ENCODE data around the gene PDE4D. TPM values are rescaled to one million over a fixed set of nuclear protein-coding genes. Genes with fewer than 3 reads are reported as not detected.

PDE4D gene
- total RNA-seq, 1 donor, result 19.9 TPM

- Histone ChIP-seq H4K20me1 (ENCODE audit: insufficient read depth, low read length) (no peaks in the 10 kb centered on the region), H3K4me1 (ENCODE audit: insufficient read depth, low read length) (no peaks in the 10 kb centered on the region), H3K27ac (ENCODE audit: low read depth, low read length) (no peak overlapping the region), H3K79me2 (ENCODE audit: insufficient read depth, low read length) (no peaks in the 10 kb centered on the region), H3K4me2 (ENCODE audit: insufficient read depth, low read length) (no peak overlapping the region), H3K9me3 (ENCODE audit: low read depth, low read length) (no peaks in the 10 kb centered on the region), H3K4me3 (ENCODE audit: insufficient read depth, low read length) (no peak overlapping the region), H2AFZ (ENCODE audit: low read length) (no peak overlapping the region), H3K36me3 (ENCODE audit: insufficient read depth, low read length) (no peaks in the 10 kb centered on the region), H3K27me3 (ENCODE audit: insufficient read depth, low read length) (peaks cover 3% of the 10 kb centered on the region)
- DNase-seq (ENCODE audit: insufficient read length, low spot score, missing footprints), result no peak
- TF ChIP-seq CTCF (IDR thresholded peaks at IDR 0.05; ENCODE audit: extremely low read depth, low read depth, low read length), result no peak
Measured at GRCh38 chr5:59832577-59833301, 60.8 kb downstream of the PDE4D start.

GRCh38 chr5:59831326-59832010 is 62.1 kb downstream of the PDE4D start:
- no peak for TF ChIP-seq CTCF (IDR thresholded peaks at IDR 0.05; ENCODE audit: extremely low read depth, low read depth, low read length)
- Histone ChIP-seq H3K36me3 (ENCODE audit: insufficient read depth, low read length) (no peaks in the 10 kb centered on the region), H3K9me3 (ENCODE audit: low read depth, low read length) (no peaks in the 10 kb centered on the region), H2AFZ (ENCODE audit: low read length) (no peak overlapping the region), H3K27me3 (ENCODE audit: insufficient read depth, low read length) (peaks cover 3% of the 10 kb centered on the region), H3K27ac (ENCODE audit: low read depth, low read length) (no peak overlapping the region), H3K4me1 (ENCODE audit: insufficient read depth, low read length) (no peaks in the 10 kb centered on the region), H3K4me2 (ENCODE audit: insufficient read depth, low read length) (no peak overlapping the region), H3K79me2 (ENCODE audit: insufficient read depth, low read length) (no peaks in the 10 kb centered on the region), H3K4me3 (ENCODE audit: insufficient read depth, low read length) (no peak overlapping the region), H4K20me1 (ENCODE audit: insufficient read depth, low read length) (no peaks in the 10 kb centered on the region)
- DNase-seq (ENCODE audit: insufficient read length, low spot score, missing footprints), result no peak

GRCh38 chr5:59830536-59831200 is 62.9 kb downstream of the PDE4D start:
- Histone ChIP-seq H3K79me2 (ENCODE audit: insufficient read depth, low read length) (no peaks in the 10 kb centered on the region), H3K36me3 (ENCODE audit: insufficient read depth, low read length) (no peaks in the 10 kb centered on the region), H3K4me2 (ENCODE audit: insufficient read depth, low read length) (no peak overlapping the region), H3K27ac (ENCODE audit: low read depth, low read length) (no peak overlapping the region), H2AFZ (ENCODE audit: low read length) (no peak overlapping the region), H3K4me3 (ENCODE audit: insufficient read depth, low read length) (no peak overlapping the region), H3K27me3 (ENCODE audit: insufficient read depth, low read length) (peaks cover 3% of the 10 kb centered on the region), H3K4me1 (ENCODE audit: insufficient read depth, low read length) (no peaks in the 10 kb centered on the region), H4K20me1 (ENCODE audit: insufficient read depth, low read length) (no peaks in the 10 kb centered on the region), H3K9me3 (ENCODE audit: low read depth, low read length) (no peaks in the 10 kb centered on the region)
- no peak for DNase-seq (ENCODE audit: insufficient read length, low spot score, missing footprints)
- TF ChIP-seq CTCF (IDR thresholded peaks at IDR 0.05; ENCODE audit: extremely low read depth, low read depth, low read length), result no peak

GRCh38 chr5:59829922-59830321 is 63.6 kb downstream of the PDE4D start:
- H3K9me3 ChIP-seq (ENCODE audit: low read depth, low read length), result no peaks in the 10 kb centered on the region
- TF ChIP-seq CTCF (IDR thresholded peaks at IDR 0.05; ENCODE audit: extremely low read depth, low read depth, low read length), result no peak
- no peak overlapping the region for H3K27ac ChIP-seq (ENCODE audit: low read depth, low read length)
- H3K36me3 ChIP-seq (ENCODE audit: insufficient read depth, low read length), result no peaks in the 10 kb centered on the region
- no peaks in the 10 kb centered on the region for H4K20me1 ChIP-seq (ENCODE audit: insufficient read depth, low read length)
- no peaks in the 10 kb centered on the region for H3K79me2 ChIP-seq (ENCODE audit: insufficient read depth, low read length)
- H3K4me3 ChIP-seq (ENCODE audit: insufficient read depth, low read length), result no peak overlapping the region
- H3K4me2 ChIP-seq (ENCODE audit: insufficient read depth, low read length), result no peak overlapping the region
- H3K4me1 ChIP-seq (ENCODE audit: insufficient read depth, low read length), result no peaks in the 10 kb centered on the region
- peaks cover 3% of the 10 kb centered on the region for H3K27me3 ChIP-seq (ENCODE audit: insufficient read depth, low read length)
- no peak overlapping the region for H2AFZ ChIP-seq (ENCODE audit: low read length)
- no peak for DNase-seq (ENCODE audit: insufficient read length, low spot score, missing footprints)

Measured in osteoblast (primary cell).